Activated CD4-positive, alpha-beta memory T cell treated with anti-CD3 and anti-CD28 coated beads for 36 hours (primary cell): ENCODE data around the gene CSRP3. TPM values are rescaled to one million over a fixed set of nuclear protein-coding genes. Genes with fewer than 3 reads are reported as not detected.

ENCODE experiments used
- CTCF ChIA-PET: fragments of 350-600 bp; sonication (Branson Sonifier 250); formaldehyde crosslinking; loops from one replicate; lab custom pipeline; 2021; ENCODE audit warnings: antibody characterized with exemption, inconsistent platforms; lab: Charles Lee
- POLR2A ChIA-PET: fragments of 350-600 bp; sonication (Branson Sonifier 250); formaldehyde crosslinking; loops from one replicate; lab custom pipeline; 2021; ENCODE audit warnings: antibody characterized with exemption; lab: Charles Lee
- DNase-seq: peaks from one replicate; pipeline ENCODE4 v3.0.0-alpha.2; 2020
- H3K27ac Mint-ChIP-seq: one replicate; pipeline ENCODE4 v1.8.0; 2021; ENCODE audit warnings: mixed read lengths
- H3K27me3 Mint-ChIP-seq: one replicate; pipeline ENCODE4 v1.8.0; 2021; ENCODE audit warnings: mixed read lengths
- H3K36me3 Mint-ChIP-seq: one replicate; pipeline ENCODE4 v1.8.0; 2021; ENCODE audit warnings: mixed read lengths
- H3K4me1 Mint-ChIP-seq: one replicate; pipeline ENCODE4 v1.8.0; 2021; ENCODE audit warnings: low read depth, mixed read lengths
- H3K4me3 Mint-ChIP-seq: one replicate; pipeline ENCODE4 v1.8.0; 2021; ENCODE audit warnings: mild to moderate bottlenecking, mixed read lengths
- H3K9me3 Mint-ChIP-seq: one replicate; pipeline ENCODE4 v1.8.0; 2021; ENCODE audit warnings: mixed read lengths
- intact Hi-C: fragments of 100-400 bp; cut with micrococcal nuclease; formaldehyde crosslinking; loops from one replicate; pipeline ENCODE4 v1.15.1; 2023
- total RNA-seq, 2 experiments: library from RNA; stranded (reverse); gene quantifications; one replicate each; pipeline ENCODE4 v1.2.3, GENCODE V29; 2021

Gene CSRP3
- total RNA-seq, 2 experiments from 2014 or later = not detected

- Mint-ChIP-seq H3K36me3 (peaks cover 36% of the 10 kb centered on the region), H3K4me1 (peaks cover 20% of the 10 kb centered on the region), H3K27me3 (peaks cover 31% of the 10 kb centered on the region), H3K27ac (peak within 1 kb of the TSS; percentile 74), H3K4me3 (peak within 1 kb of the TSS; percentile 88), H3K9me3 (no peaks in the 10 kb centered on the region)
- POLR2A ChIA-PET = no interaction called here
- CTCF ChIA-PET = interaction anchor here (1.0 to 1.5 kb wide), 2 partner anchors 19 to 170 kb away, joined by 4 to 6 read pairs; no protein-coding TSS in a partner anchor
- peak; percentile 95 for DNase-seq
- intact Hi-C loops = loop anchor here (1.0 to 2.0 kb wide), 4 partner anchors 19 to 472 kb away; partner anchors contain the start of genes NAV2 and ZDHHC13
Observed at GRCh38 chr11:19240420-19241259, 38.9 kb upstream of the CSRP3 start, which contains the start of gene E2F8. Gene E2F8 (minus strand): TSS chr11:19240945. CDS start chr11:19240121, 824 bp downstream.

GRCh38 chr11:19239039-19239438 is 37.3 kb upstream of the CSRP3 start:
- H3K27ac Mint-ChIP-seq = no peak overlapping the region
- no peaks in the 10 kb centered on the region for H3K9me3 Mint-ChIP-seq
- peaks cover 49% of the 10 kb centered on the region for H3K36me3 Mint-ChIP-seq
- H3K4me1 Mint-ChIP-seq = peaks cover 20% of the 10 kb centered on the region
- intact Hi-C loops = no loop called here
- peak overlapping the region; percentile 35 for H3K4me3 Mint-ChIP-seq
- DNase-seq = no peak
- ChIA-PET POLR2A (no interaction called here), CTCF (interaction anchor here (0.9 to 1.5 kb wide), 2 partner anchors 161 to 168 kb away, joined by 3 to 4 read pairs; no protein-coding TSS in a partner anchor)
- H3K27me3 Mint-ChIP-seq = peaks cover 25% of the 10 kb centered on the region

DNA sequence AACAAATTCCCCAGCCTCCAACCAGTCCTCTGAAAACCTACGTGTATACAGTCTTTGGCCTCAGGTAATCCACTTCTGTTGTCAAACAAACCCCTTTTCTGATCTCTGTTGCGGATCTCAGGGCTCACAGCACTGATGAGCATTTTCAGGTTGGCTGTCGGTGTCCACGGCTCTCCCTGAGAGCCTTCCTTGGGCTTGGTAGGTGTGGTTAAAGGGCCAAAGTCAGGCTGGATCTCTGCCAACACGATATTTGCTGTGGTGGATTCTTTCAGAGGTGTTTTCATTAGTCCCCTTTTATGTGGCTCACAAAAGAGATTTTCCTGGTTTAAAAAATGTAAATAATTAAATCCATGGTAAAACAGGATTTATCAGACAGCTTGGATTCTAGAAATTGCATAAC is 36.0 kb upstream of the CSRP3 start:
- peaks cover 20% of the 10 kb centered on the region for H3K4me1 Mint-ChIP-seq
- CTCF ChIA-PET = no interaction called here
- no peak overlapping the region for H3K4me3 Mint-ChIP-seq
- peaks cover 15% of the 10 kb centered on the region for H3K27me3 Mint-ChIP-seq
- no peaks in the 10 kb centered on the region for H3K9me3 Mint-ChIP-seq
- no peak for DNase-seq
- no peak overlapping the region for H3K27ac Mint-ChIP-seq
- intact Hi-C loops = no loop called here
- POLR2A ChIA-PET = no interaction called here
- H3K36me3 Mint-ChIP-seq = peaks cover 52% of the 10 kb centered on the region

GRCh38 chr11:19237381-19237780 is 35.6 kb upstream of the CSRP3 start:
- ChIA-PET CTCF (no interaction called here), POLR2A (no interaction called here)
- DNase-seq = no peak
- intact Hi-C loops = no loop called here
- peaks cover 10% of the 10 kb centered on the region for H3K27me3 Mint-ChIP-seq
- H3K27ac Mint-ChIP-seq = no peak overlapping the region
- no peaks in the 10 kb centered on the region for H3K9me3 Mint-ChIP-seq
- no peak overlapping the region for H3K4me3 Mint-ChIP-seq
- peaks cover 52% of the 10 kb centered on the region for H3K36me3 Mint-ChIP-seq
- H3K4me1 Mint-ChIP-seq = peaks cover 16% of the 10 kb centered on the region

DNA sequence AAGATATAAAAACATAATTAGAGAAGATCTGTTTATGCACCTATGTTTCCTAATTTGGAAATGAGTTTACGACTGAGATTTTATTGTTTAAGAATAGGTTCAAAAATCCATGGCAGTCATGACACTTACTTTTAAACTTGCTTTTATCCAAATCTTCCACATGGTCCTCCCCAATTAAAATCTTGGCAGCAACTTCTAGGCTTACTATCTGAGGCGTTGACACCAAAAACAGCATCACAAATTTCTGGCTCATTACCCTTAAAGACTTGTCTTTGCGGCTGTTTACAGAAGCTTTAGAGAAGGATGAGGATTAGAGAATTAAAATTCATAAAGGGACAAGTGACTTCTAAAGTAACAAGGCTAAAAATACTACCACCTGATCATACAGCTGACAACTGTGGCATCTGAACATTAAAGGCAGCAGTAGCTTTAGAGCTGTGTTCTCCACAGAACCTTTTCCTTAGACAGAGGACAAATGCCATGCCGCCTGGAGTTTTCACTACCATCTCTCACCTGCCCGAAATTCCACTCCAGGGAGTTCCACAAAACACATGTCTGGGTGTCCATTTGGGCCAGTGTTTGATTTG is 32.5 kb upstream of the CSRP3 start:
- Mint-ChIP-seq H3K27me3 (peaks cover 2% of the 10 kb centered on the region), H3K9me3 (no peaks in the 10 kb centered on the region), H3K4me1 (peaks cover 9% of the 10 kb centered on the region), H3K4me3 (no peak overlapping the region), H3K27ac (no peak overlapping the region), H3K36me3 (peaks cover 54% of the 10 kb centered on the region)
- ChIA-PET POLR2A (no interaction called here), CTCF (no interaction called here)
- DNase-seq = no peak
- intact Hi-C loops = no loop called here

- no peak for DNase-seq
- Mint-ChIP-seq H3K9me3 (no peaks in the 10 kb centered on the region), H3K27me3 (no peaks in the 10 kb centered on the region), H3K4me3 (no peak overlapping the region), H3K36me3 (peaks cover 44% of the 10 kb centered on the region), H3K4me1 (peaks cover 5% of the 10 kb centered on the region), H3K27ac (no peak overlapping the region)
- ChIA-PET CTCF (no interaction called here), POLR2A (no interaction called here)
- intact Hi-C loops = no loop called here
Observed at GRCh38 chr11:19232910-19233503, 31.2 kb upstream of the CSRP3 start.

DNA sequence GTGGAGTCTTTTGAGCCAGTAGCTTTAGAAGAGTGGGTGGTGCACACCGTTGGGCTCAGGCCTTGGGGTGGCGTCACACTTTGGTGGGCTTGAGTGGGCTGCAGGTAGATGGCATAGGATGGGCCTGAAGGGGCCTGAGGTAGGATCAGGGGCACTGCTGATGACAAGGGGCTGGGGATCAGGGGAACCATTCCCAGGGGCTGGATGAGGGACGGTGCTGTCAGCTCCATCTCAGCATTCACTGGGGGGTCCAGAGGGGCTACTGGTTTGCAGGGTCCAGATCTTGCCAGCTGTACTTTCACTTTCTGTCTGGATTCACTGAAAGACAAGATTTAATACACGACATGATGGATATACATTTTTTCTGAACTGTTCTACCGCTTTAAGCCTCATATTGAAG is 27.9 kb upstream of the CSRP3 start:
- Mint-ChIP-seq H3K4me3 (no peak overlapping the region), H3K27ac (no peak overlapping the region), H3K9me3 (no peaks in the 10 kb centered on the region), H3K36me3 (peaks cover 28% of the 10 kb centered on the region), H3K4me1 (peaks cover 5% of the 10 kb centered on the region), H3K27me3 (no peaks in the 10 kb centered on the region)
- intact Hi-C loops = no loop called here
- DNase-seq = no peak
- CTCF ChIA-PET = interaction anchor here (1.1 kb wide), 1 partner anchor 30 kb away, joined by 3 read pairs; no protein-coding TSS in a partner anchor
- POLR2A ChIA-PET = no interaction called here

- ChIA-PET POLR2A (no interaction called here), CTCF (interaction anchor here (1.1 kb wide), 1 partner anchor 31 kb away, joined by 3 read pairs; no protein-coding TSS in a partner anchor)
- H3K27me3 Mint-ChIP-seq = no peaks in the 10 kb centered on the region
- peaks cover 25% of the 10 kb centered on the region for H3K36me3 Mint-ChIP-seq
- H3K27ac Mint-ChIP-seq = no peak overlapping the region
- H3K4me3 Mint-ChIP-seq = no peak overlapping the region
- intact Hi-C loops = no loop called here
- no peaks in the 10 kb centered on the region for H3K9me3 Mint-ChIP-seq
- no peak for DNase-seq
- peaks cover 5% of the 10 kb centered on the region for H3K4me1 Mint-ChIP-seq
Observed at GRCh38 chr11:19228968-19229367, 27.2 kb upstream of the CSRP3 start.

DNA sequence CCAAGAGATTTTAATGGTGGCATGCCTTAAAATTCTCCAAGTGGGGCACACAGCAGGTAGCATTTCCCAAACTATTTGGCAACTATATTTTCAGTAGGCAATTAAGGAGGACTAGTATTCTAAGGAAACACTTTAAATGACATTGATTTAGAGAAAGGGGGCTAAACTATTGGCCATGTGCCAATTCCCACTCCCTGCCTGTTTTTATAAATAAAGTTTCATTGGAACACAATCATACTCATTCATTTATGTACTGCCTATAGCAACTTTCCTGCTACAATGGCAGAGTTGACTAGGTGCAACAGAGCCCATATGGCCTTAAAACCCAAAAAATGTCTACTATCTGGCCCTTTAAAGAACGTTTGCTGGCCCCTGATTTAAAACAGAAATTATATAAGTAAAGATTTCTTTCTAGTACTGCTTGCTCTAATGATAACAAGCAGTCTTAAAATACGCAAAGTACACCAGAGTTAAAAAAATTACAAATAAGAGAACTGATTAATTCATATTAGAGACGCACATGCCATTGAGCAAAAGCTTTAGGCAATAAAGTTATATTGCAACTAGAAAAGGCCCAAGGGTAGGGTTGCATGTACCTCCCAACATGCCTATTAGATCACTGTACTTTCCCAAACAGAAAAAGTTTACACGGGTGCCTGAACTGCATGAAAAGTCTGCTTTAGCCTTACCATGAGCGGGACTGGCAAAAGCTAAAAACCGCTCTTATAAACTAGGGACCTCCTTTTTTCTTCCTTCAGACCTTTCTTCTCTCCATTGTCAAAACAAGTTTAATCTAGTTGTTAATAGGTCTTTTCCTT is 24.8 kb upstream of the CSRP3 start:
- POLR2A ChIA-PET = no interaction called here
- Mint-ChIP-seq H3K9me3 (no peaks in the 10 kb centered on the region), H3K36me3 (peaks cover 18% of the 10 kb centered on the region), H3K4me1 (no peaks in the 10 kb centered on the region), H3K27ac (no peak overlapping the region), H3K4me3 (no peak overlapping the region), H3K27me3 (no peaks in the 10 kb centered on the region)
- DNase-seq = no peak
- CTCF ChIA-PET = no interaction called here
- intact Hi-C loops = no loop called here

- Mint-ChIP-seq H3K4me3 (no peak overlapping the region), H3K36me3 (peaks cover 18% of the 10 kb centered on the region), H3K27me3 (no peaks in the 10 kb centered on the region), H3K9me3 (no peaks in the 10 kb centered on the region), H3K27ac (no peak overlapping the region), H3K4me1 (no peaks in the 10 kb centered on the region)
- no peak for DNase-seq
- ChIA-PET POLR2A (no interaction called here), CTCF (no interaction called here)
- intact Hi-C loops = no loop called here
Observed at GRCh38 chr11:19225581-19225980, 23.8 kb upstream of the CSRP3 start.

- Mint-ChIP-seq H3K4me1 (no peaks in the 10 kb centered on the region), H3K4me3 (no peak overlapping the region), H3K27ac (no peak overlapping the region), H3K36me3 (peaks cover 16% of the 10 kb centered on the region), H3K27me3 (no peaks in the 10 kb centered on the region), H3K9me3 (no peaks in the 10 kb centered on the region)
- DNase-seq = no peak
- ChIA-PET CTCF (no interaction called here), POLR2A (no interaction called here)
- intact Hi-C loops = no loop called here
Observed at GRCh38 chr11:19225123-19225522, 23.3 kb upstream of the CSRP3 start.
